ENCODE data around the gene TFG.

DNA sequence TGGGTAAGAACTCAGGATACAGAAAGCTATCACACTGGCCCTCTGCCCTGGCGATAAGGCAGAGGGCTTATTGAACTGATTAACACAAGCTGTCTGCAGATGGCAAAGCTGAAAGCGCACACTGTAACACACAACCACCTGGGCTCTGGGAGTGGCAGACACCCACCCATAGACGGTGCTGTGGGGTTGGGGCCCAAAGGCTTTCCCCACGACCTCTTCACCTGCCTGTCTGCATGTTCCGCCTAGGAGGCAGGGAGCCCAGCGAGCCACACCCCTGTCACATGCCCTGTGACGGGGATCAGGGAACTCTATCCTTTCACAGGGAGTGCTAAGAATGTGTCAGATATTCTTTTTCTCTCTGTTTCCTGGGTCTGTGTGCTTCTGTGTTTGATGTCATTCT lies 12.1 kb upstream of the TFG start:
- no peak for TF ChIP-seq EZH2phosphoT487 (IDR thresholded peaks at IDR 0.05; ENCODE audit: low read depth)
- TF ChIP-seq, protein P1, sequence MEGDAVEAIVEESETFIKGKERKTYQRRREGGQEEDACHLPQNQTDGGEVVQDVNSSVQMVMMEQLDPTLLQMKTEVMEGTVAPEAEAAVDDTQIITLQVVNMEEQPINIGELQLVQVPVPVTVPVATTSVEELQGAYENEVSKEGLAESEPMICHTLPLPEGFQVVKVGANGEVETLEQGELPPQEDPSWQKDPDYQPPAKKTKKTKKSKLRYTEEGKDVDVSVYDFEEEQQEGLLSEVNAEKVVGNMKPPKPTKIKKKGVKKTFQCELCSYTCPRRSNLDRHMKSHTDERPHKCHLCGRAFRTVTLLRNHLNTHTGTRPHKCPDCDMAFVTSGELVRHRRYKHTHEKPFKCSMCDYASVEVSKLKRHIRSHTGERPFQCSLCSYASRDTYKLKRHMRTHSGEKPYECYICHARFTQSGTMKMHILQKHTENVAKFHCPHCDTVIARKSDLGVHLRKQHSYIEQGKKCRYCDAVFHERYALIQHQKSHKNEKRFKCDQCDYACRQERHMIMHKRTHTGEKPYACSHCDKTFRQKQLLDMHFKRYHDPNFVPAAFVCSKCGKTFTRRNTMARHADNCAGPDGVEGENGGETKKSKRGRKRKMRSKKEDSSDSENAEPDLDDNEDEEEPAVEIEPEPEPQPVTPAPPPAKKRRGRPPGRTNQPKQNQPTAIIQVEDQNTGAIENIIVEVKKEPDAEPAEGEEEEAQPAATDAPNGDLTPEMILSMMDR (IDR thresholded peaks at IDR 0.05; ENCODE audit: low read depth, low read length): no peak
